HL-60 (cell line): Measurements from ENCODE around the gene PCSK2.

Source experiments
- DNase-seq, 2 experiments: peaks; one replicate each; pipeline ENCODE4 v3.0.0-alpha.2; 2010 to 2020; ENCODE audit warnings: low read depth in 1 of 2, low spot score in 1 of 2
- H3K27ac ChIP-seq: fragments of 250-450 bp; sonication (Bioruptor Pico); replicated peaks from 2 replicates; pipeline ENCODE4 v1.5.1; 2020; ENCODE audit warnings: mild to moderate bottlenecking, moderate library complexity
- H3K27me3 ChIP-seq: fragments of 250-450 bp; sonication (Bioruptor Pico); 2 replicates; pipeline ENCODE4 v1.5.1; 2021; ENCODE audit warnings: mild to moderate bottlenecking, moderate library complexity; ENCODE audit not compliant: insufficient read depth, poor library complexity, severe bottlenecking
- H3K4me3 ChIP-seq: replicated peaks from 2 replicates; pipeline ENCODE4 v1.5.1; 2011; ENCODE audit warnings: mild to moderate bottlenecking, control low read depth, low read length; ENCODE audit not compliant: insufficient read depth
- GABPA ChIP-seq: IDR thresholded peaks from 2 replicates; pipeline ENCODE4 v1.6.1; 2012; ENCODE audit warnings: low read depth
- POLR2AphosphoS5 ChIP-seq: IDR thresholded peaks from 2 replicates; pipeline ENCODE4 v1.6.1; 2012; ENCODE audit warnings: low read depth
- SPI1 ChIP-seq: IDR thresholded peaks from 2 replicates; pipeline ENCODE4 v1.6.1; 2012; ENCODE audit warnings: low read depth, mild to moderate bottlenecking, borderline replicate concordance
- TF ChIP-seq, protein P1 (sequence below): IDR thresholded peaks from 2 replicates; pipeline ENCODE4 v1.6.1; 2012; ENCODE audit warnings: low read depth; ENCODE audit not compliant: insufficient replicate concordance
- TF ChIP-seq, protein P2 (sequence below): IDR thresholded peaks from one replicate; pipeline ENCODE4 v1.5.1; 2011; ENCODE audit warnings: low read length, control low read depth, inconsistent platforms; ENCODE audit not compliant: insufficient read depth

Gene PCSK2

DNA sequence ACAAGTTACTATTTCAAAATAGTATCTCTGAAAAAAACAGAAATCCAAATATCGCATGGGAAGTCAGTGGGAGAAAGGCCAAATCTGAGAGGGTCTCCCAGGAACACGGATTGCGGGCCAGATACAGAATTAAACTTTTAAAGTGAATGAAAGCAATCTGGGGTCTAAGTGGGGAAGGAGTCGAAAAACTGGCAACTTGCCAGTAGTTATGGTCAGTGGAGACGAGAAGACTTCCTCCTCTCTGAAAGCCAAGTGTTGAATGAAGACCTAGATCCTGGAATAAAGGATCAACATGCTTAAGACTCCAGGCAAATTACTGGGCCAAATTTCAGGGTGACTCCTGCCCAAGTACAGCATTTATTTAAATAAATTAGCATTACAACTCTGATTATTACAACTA is 180.7 kb downstream of the PCSK2 start:
- DNase-seq: no peak
- TF ChIP-seq, protein P1, sequence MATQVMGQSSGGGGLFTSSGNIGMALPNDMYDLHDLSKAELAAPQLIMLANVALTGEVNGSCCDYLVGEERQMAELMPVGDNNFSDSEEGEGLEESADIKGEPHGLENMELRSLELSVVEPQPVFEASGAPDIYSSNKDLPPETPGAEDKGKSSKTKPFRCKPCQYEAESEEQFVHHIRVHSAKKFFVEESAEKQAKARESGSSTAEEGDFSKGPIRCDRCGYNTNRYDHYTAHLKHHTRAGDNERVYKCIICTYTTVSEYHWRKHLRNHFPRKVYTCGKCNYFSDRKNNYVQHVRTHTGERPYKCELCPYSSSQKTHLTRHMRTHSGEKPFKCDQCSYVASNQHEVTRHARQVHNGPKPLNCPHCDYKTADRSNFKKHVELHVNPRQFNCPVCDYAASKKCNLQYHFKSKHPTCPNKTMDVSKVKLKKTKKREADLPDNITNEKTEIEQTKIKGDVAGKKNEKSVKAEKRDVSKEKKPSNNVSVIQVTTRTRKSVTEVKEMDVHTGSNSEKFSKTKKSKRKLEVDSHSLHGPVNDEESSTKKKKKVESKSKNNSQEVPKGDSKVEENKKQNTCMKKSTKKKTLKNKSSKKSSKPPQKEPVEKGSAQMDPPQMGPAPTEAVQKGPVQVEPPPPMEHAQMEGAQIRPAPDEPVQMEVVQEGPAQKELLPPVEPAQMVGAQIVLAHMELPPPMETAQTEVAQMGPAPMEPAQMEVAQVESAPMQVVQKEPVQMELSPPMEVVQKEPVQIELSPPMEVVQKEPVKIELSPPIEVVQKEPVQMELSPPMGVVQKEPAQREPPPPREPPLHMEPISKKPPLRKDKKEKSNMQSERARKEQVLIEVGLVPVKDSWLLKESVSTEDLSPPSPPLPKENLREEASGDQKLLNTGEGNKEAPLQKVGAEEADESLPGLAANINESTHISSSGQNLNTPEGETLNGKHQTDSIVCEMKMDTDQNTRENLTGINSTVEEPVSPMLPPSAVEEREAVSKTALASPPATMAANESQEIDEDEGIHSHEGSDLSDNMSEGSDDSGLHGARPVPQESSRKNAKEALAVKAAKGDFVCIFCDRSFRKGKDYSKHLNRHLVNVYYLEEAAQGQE: no peak
- no peak for TF ChIP-seq GABPA
- TF ChIP-seq, protein P2, sequence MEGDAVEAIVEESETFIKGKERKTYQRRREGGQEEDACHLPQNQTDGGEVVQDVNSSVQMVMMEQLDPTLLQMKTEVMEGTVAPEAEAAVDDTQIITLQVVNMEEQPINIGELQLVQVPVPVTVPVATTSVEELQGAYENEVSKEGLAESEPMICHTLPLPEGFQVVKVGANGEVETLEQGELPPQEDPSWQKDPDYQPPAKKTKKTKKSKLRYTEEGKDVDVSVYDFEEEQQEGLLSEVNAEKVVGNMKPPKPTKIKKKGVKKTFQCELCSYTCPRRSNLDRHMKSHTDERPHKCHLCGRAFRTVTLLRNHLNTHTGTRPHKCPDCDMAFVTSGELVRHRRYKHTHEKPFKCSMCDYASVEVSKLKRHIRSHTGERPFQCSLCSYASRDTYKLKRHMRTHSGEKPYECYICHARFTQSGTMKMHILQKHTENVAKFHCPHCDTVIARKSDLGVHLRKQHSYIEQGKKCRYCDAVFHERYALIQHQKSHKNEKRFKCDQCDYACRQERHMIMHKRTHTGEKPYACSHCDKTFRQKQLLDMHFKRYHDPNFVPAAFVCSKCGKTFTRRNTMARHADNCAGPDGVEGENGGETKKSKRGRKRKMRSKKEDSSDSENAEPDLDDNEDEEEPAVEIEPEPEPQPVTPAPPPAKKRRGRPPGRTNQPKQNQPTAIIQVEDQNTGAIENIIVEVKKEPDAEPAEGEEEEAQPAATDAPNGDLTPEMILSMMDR: no peak
- TF ChIP-seq SPI1: no peak
- no peak for TF ChIP-seq POLR2AphosphoS5
- peaks cover 3% of the 10 kb centered on the region for H3K27me3 ChIP-seq
- no peak overlapping the region for H3K27ac ChIP-seq
- no peak overlapping the region for H3K4me3 ChIP-seq

DNA sequence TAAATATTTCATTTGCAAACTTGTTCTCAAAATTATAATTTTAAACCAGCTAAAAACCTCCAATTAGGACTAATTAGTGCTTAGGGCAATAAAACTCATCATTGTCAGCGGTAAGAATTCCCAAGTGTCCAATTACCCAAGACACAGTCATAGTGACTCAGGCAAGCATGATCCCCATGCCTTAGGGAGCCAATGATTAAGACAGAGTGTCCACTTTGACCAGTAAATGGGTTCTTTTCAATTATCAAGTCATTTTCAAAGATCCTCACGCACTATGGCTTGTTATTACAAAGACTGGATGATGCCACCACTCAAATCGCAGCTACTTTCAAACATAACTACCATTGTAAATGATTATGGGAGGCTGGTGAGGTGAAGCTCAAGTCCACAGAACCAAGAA is 190.4 kb downstream of the PCSK2 start:
- Histone ChIP-seq H3K27ac (no peak overlapping the region), H3K4me3 (no peak overlapping the region), H3K27me3 (peaks cover 3% of the 10 kb centered on the region)
- TF ChIP-seq, protein P2: no peak
- no peak for TF ChIP-seq GABPA
- no peak for TF ChIP-seq POLR2AphosphoS5
- TF ChIP-seq, protein P1: no peak
- no peak for TF ChIP-seq SPI1
- no peak for DNase-seq

DNA sequence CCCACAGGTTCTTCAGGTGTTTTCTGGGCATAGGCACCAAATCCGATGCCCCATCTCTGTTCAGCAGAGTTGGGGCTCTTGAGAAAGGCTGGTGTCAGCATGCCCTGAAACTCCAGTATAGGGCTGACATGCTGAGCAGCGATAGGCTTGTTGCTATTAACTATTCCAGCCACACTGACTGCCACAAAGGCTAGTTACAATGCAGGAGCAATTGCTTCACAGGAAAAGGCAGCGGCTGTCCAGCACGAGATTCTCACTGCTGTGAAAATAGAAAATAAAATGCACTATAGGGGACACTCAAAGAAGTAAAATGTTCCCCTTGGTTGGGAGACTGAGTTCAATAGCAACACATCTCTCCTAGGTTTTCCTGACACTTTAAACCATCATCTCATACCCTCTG is 191.9 kb downstream of the PCSK2 start:
- TF ChIP-seq SPI1: no peak
- TF ChIP-seq GABPA: no peak
- TF ChIP-seq, protein P2: no peak
- no peak for TF ChIP-seq POLR2AphosphoS5
- TF ChIP-seq, protein P1: no peak

More for the DNA sequence above, 191.9 kb downstream of the PCSK2 start:
- Histone ChIP-seq H3K27me3 (peaks cover 3% of the 10 kb centered on the region), H3K27ac (no peak overlapping the region), H3K4me3 (no peak overlapping the region)
- no peak for DNase-seq
